ENCODE data around the gene AMFR. TPM values are rescaled to one million over a fixed set of nuclear protein-coding genes. Genes with fewer than 3 reads are reported as not detected.

The AMFR gene
- total and polyA plus RNA-seq, 10 of the 15 experiments (the other 5 are each of a cell fraction or from before 2014, with no cell fraction given): 8.2 to 67.6 (median 28.1) TPM

- Histone ChIP-seq H3K36me3 (ENCODE audit: control insufficient read depth in 2 of 2, insufficient read depth in 2 of 2, low read length in 1 of 2) (no peaks in the 10 kb centered on the region), H2AFZ (ENCODE audit: control insufficient read depth, low read depth, low read length) (no peak overlapping the region), H3K9ac (ENCODE audit: control insufficient read depth, insufficient read depth, low read length) (no peak overlapping the region), H3K4me3 (no peak overlapping the region), H3K4me2 (ENCODE audit: control insufficient read depth, insufficient read depth) (no peak overlapping the region), H3K9me3 (replicated peaks; ENCODE audit: control insufficient read depth, insufficient read depth, low read length) (no peaks in the 10 kb centered on the region), H3K27ac (ENCODE audit: control insufficient read depth, insufficient read depth) (no peak overlapping the region), H3K4me1 (ENCODE audit: control insufficient read depth, insufficient read depth, low read length) (peaks cover 12% of the 10 kb centered on the region), H3K79me2 (ENCODE audit: control insufficient read depth, insufficient read depth, low read length) (no peaks in the 10 kb centered on the region), H3K27me3 (replicated peaks in 1 of 2; ENCODE audit: control insufficient read depth in 2 of 2, insufficient read depth in 2 of 2, low read length in 1 of 2) (no peaks in the 10 kb centered on the region), H4K20me1 (ENCODE audit: control insufficient read depth, insufficient read depth) (no peaks in the 10 kb centered on the region)
- no peak for ATAC-seq
- intact Hi-C loops (cut with micrococcal nuclease; ENCODE audit: unreplicated experiment) (no loop called here), in situ Hi-C loops (cut with MboI) (no loop called here)
- ChIA-PET RAD21 (ENCODE audit: unreplicated experiment) (no interaction called here), SMC1A (ENCODE audit: uncharacterized antibody, unreplicated experiment) (interaction anchor here (0.6 kb wide), 1 partner anchor 36 kb away, joined by 3 read pairs; no protein-coding TSS in a partner anchor), POLR2A (no interaction called here), CTCF (no interaction called here)
- WGBS (ENCODE audit: insufficient coverage, insufficient replicate concordance, low lambda C conversion rate, missing lambda C conversion rate): 59% methylated on average over 7 of the region's 7 CpGs
- TF ChIP-seq RBBP5 (conservative IDR thresholded peaks at IDR 0.05): no peak
- no peak for TF ChIP-seq YY1 (IDR thresholded peaks at IDR 0.05; ENCODE audit: low read depth, low read length)
- BruUV-seq (replicated peaks): no TSS peak
- DNase-seq (ENCODE audit: low read depth, low spot score): no peak
- FAIRE-seq: no peak
Measured at GRCh38 chr16:56354016-56354415, 71.3 kb downstream of the AMFR start.

- 44% methylated on average over 14 of the region's 15 CpGs for WGBS (ENCODE audit: insufficient coverage, insufficient replicate concordance, low lambda C conversion rate, missing lambda C conversion rate)
- Histone ChIP-seq H3K9me3 (replicated peaks; ENCODE audit: control insufficient read depth, insufficient read depth, low read length) (no peaks in the 10 kb centered on the region), H2AFZ (ENCODE audit: control insufficient read depth, low read depth, low read length) (no peak overlapping the region), H3K4me3 (no peak overlapping the region), H3K79me2 (ENCODE audit: control insufficient read depth, insufficient read depth, low read length) (no peaks in the 10 kb centered on the region), H3K9ac (ENCODE audit: control insufficient read depth, insufficient read depth, low read length) (no peak overlapping the region), H3K27me3 (replicated peaks in 1 of 2; ENCODE audit: control insufficient read depth in 2 of 2, insufficient read depth in 2 of 2, low read length in 1 of 2) (no peaks in the 10 kb centered on the region), H4K20me1 (ENCODE audit: control insufficient read depth, insufficient read depth) (no peaks in the 10 kb centered on the region), H3K4me2 (ENCODE audit: control insufficient read depth, insufficient read depth) (no peak overlapping the region), H3K36me3 (ENCODE audit: control insufficient read depth in 2 of 2, insufficient read depth in 2 of 2, low read length in 1 of 2) (no peaks in the 10 kb centered on the region), H3K27ac (ENCODE audit: control insufficient read depth, insufficient read depth) (no peak overlapping the region), H3K4me1 (ENCODE audit: control insufficient read depth, insufficient read depth, low read length) (peaks cover 12% of the 10 kb centered on the region)
- POLR2A ChIA-PET: no interaction called here
- ATAC-seq (no peak), DNase-seq (ENCODE audit: low read depth, low spot score) (no peak), FAIRE-seq (no peak)
- CTCF ChIA-PET: no interaction called here
- RAD21 ChIA-PET (ENCODE audit: unreplicated experiment): no interaction called here
- no TSS peak for BruUV-seq (replicated peaks)
- intact Hi-C loops (cut with micrococcal nuclease; ENCODE audit: unreplicated experiment): no loop called here
- in situ Hi-C loops (cut with MboI): no loop called here
- SMC1A ChIA-PET (ENCODE audit: uncharacterized antibody, unreplicated experiment): interaction anchor here (0.6 kb wide), 1 partner anchor 35 kb away, joined by 3 read pairs; no protein-coding TSS in a partner anchor
- TF ChIP-seq SMC3 (IDR thresholded peaks at IDR 0.05; ENCODE audit: borderline replicate concordance, low read length) (no peak), POU2F2 (IDR thresholded peaks at IDR 0.05; ENCODE audit: borderline replicate concordance, low read depth, low read length) (no peak)
Measured at GRCh38 chr16:56353054-56353921, 72.1 kb downstream of the AMFR start.

Data from GM12878 (cell line).